Erythroblast (primary cell): ENCODE data around the gene EGR4.

Source experiments
- GATA1 ChIP-seq: IDR thresholded peaks from 2 replicates; pipeline ENCODE4 v1.6.1; 2011; ENCODE audit warnings: low read depth, mild to moderate bottlenecking, control low read depth, low read length, moderate library complexity
- POLR2A ChIP-seq: IDR thresholded peaks from 2 replicates; pipeline ENCODE4 v1.6.1; 2011; ENCODE audit warnings: mild to moderate bottlenecking, low read length

DNA sequence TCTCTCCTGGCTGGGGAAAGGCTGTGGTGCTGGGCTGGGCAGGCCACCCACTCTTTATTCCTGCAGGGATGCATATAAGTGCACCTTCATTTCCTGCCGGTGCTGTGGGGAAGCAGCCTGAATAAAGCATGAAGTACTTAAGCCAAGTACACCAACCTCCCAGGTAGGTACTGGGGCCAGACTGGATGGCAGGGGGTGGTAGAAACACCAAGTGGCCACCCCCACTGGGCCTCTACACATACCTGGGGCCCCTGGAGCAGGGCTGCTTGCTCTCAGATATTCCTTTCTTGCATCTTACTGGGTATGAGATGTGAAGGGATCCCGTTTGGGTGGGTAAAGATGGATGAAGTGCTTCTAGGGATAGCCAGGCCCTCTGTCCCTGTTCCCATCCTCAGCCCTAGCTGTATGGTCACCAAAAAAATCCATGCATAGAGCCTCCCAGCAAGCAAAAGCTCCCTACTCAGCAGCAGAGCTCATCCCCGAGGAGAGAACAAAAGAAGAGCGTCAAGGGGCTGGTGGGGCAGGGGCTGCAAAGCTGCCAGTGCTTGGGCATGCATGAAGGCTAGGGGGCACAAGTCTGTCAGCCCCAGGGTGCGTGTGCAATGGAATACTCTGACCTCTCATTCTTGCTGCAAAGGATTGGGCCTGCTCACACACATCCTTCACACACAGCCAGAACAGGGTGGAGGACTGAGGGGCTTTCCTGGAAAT is 37.3 kb downstream of the EGR4 start:
- no peak for TF ChIP-seq POLR2A
- no peak for TF ChIP-seq GATA1
